OCI-LY7 (cell line): ENCODE results near the gene PPA1. TPM values are rescaled to one million over a fixed set of nuclear protein-coding genes. Genes with fewer than 3 reads are reported as not detected.
"Not testable (repeated sequence)": the region's sequence is repeated elsewhere in the genome, so short reads cannot be mapped to it uniquely, and the experiment has no call there.

Source experiments
- BruUV-seq: library from RNA; stranded (reverse); fragments of 400-500 nt; replicated peaks from 2 replicates; lab custom pipeline; 2021; lab: Mats Ljungman, UMichigan
- CTCF ChIA-PET: fragments of 300-600 bp; sonication (Branson Sonifier 250); formaldehyde crosslinking; loops from one replicate; lab custom pipeline; 2022; ENCODE audit warnings: antibody characterized with exemption; ENCODE audit not compliant: unreplicated experiment; lab: Charles Lee
- POLR2A ChIA-PET: fragments of 300-600 bp; sonication (Branson Sonifier 250); formaldehyde crosslinking; loops from one replicate; lab custom pipeline; 2022; ENCODE audit warnings: antibody characterized with exemption; lab: Charles Lee
- DNase-seq: peaks from one replicate; pipeline ENCODE4 v3.0.0-alpha.2; 2015; ENCODE audit warnings: low spot score
- H2AFZ ChIP-seq: fragments of 200-600 bp; sonication (generic), shearing (Covaris generic); 2 replicates; pipeline ENCODE4 v1.6.1; 2014; ENCODE audit warnings: mild to moderate bottlenecking, antibody characterized with exemption, low read length, moderate library complexity
- H3K27ac ChIP-seq: fragments of 200-600 bp; sonication (generic); 2 replicates; pipeline ENCODE4 v1.5.1; 2014; ENCODE audit warnings: mixed run types, low read depth, mild to moderate bottlenecking, moderate library complexity, low read length, inconsistent platforms; ENCODE audit not compliant: poor library complexity, severe bottlenecking
- H3K36me3 ChIP-seq: fragments of 200-600 bp; sonication (generic); 2 replicates; pipeline ENCODE4 v1.6.1; 2014; ENCODE audit warnings: mild to moderate bottlenecking, antibody characterized with exemption, low read length, moderate library complexity, mixed read lengths; ENCODE audit not compliant: insufficient read depth
- H3K4me1 ChIP-seq: fragments of 200-600 bp; sonication (generic); 2 replicates; pipeline ENCODE4 v1.5.1; 2014; ENCODE audit warnings: mild to moderate bottlenecking, low read length; ENCODE audit not compliant: insufficient read depth, poor library complexity, severe bottlenecking
- H3K4me2 ChIP-seq: fragments of 200-600 bp; sonication (generic); 2 replicates; pipeline ENCODE4 v1.6.1; 2014; ENCODE audit warnings: mild to moderate bottlenecking, low read length
- H3K4me3 ChIP-seq: fragments of 200-600 bp; sonication (generic); 2 replicates; pipeline ENCODE4 v1.5.1; 2014; ENCODE audit warnings: mild to moderate bottlenecking, low read depth, low read length; ENCODE audit not compliant: poor library complexity, severe bottlenecking
- H3K79me2 ChIP-seq: fragments of 200-600 bp; sonication (generic); 2 replicates; pipeline ENCODE4 v1.6.1; 2016; ENCODE audit warnings: low read depth, mild to moderate bottlenecking, low read length, moderate library complexity, mixed read lengths; ENCODE audit not compliant: insufficient read depth
- H3K9me2 ChIP-seq: fragments of 200-600 bp; sonication (generic); 2 replicates; pipeline ENCODE4 v1.6.1; 2016; ENCODE audit warnings: mild to moderate bottlenecking, low read length, mixed read lengths; ENCODE audit not compliant: insufficient read depth
- H3K9me3 ChIP-seq: fragments of 200-600 bp; sonication (generic); 2 replicates; pipeline ENCODE4 v1.6.1; 2014; ENCODE audit warnings: mild to moderate bottlenecking, mixed run types, low read length, mixed read lengths
- H4K20me1 ChIP-seq: fragments of 200-600 bp; sonication (generic); 2 replicates; pipeline ENCODE4 v1.6.1; 2014; ENCODE audit warnings: mild to moderate bottlenecking, antibody characterized with exemption, low read length, moderate library complexity, mixed read lengths; ENCODE audit not compliant: insufficient read depth
- EZH2phosphoT487 ChIP-seq: fragments of 200-600 bp; sonication (generic); IDR thresholded peaks from 2 replicates; pipeline ENCODE4 v1.6.1; 2018; ENCODE audit warnings: low read depth, borderline replicate concordance, mild to moderate bottlenecking, mixed run types, antibody characterized with exemption, low read length, moderate library complexity, mixed read lengths
- intact Hi-C: fragments of 100-400 bp; cut with micrococcal nuclease; formaldehyde crosslinking; loops from one replicate; pipeline ENCODE4 v1.10.0; 2022; ENCODE audit not compliant: unreplicated experiment
- total RNA-seq, 2 experiments: library from RNA; depleted of rRNA in 1 of 2; stranded (reverse); fragments of >200 nt in 1 of 2; shearing (Covaris generic) in 1 of 2; gene quantifications; 2 replicates each; pipeline ENCODE4 v1.2.3, GENCODE V29; 2014 to 2022
- TF ChIP-seq, protein P1 (sequence below): fragments of 200-600 bp; sonication (generic); conservative IDR thresholded peaks from 2 replicates; pipeline ENCODE4 v1.5.1; 2014; ENCODE audit warnings: mild to moderate bottlenecking, antibody characterized with exemption, low read length, moderate library complexity, mixed read lengths

PPA1 gene
- total RNA-seq, 2 experiments from 2014 or later = 215 to 223 TPM

DNA sequence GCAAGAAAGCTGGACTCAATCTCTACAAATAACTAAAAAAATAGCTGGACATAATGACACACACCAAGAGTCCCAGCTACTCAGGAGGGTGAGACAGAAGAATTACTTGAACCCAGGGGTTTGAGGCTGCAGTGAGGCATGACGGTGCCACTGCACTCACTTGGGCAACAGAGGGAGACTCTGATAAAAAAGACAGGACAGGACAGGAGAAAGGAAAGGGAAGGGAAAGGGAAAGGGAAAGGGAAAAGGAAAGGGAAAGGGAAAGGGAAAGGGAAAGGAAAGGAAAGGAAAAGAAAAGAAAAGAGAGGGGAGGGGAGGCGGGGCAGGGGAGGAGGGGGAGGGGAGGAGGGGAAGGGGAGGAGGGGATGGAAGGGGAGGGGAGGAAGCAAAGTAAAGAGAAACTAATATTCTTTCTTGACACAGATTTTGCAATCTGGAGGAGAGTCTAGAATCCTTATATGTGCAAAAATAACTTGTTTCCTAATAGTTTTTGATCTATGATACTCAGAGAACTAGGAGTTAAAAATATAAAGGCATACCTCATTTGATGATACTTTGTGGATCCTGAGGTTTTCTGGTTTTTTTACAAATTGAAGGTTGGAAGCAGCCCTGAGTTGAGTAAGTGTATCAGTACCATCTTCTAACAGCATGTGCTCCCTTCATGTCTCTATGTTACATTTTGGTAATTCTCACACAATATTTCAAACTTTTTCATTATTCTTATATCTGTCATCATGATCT lies 70.9 kb downstream of the PPA1 start:
- Histone ChIP-seq H3K4me3 (no peak overlapping the region), H2AFZ (no peak overlapping the region), H3K9me3 (no peaks in the 10 kb centered on the region), H4K20me1 (0 out of 2 replicates have a peak, but pooled peaks cover 22% of the 10 kb centered on the region), H3K36me3 (peaks cover 95% of the 10 kb centered on the region), H3K27ac (no peak overlapping the region), H3K79me2 (peaks cover 75% of the 10 kb centered on the region), H3K4me1 (peaks cover 21% of the 10 kb centered on the region), H3K4me2 (no peak overlapping the region), H3K9me2 (no peaks in the 10 kb centered on the region)
- no peak for DNase-seq
- POLR2A ChIA-PET = interaction anchor here (0.8 to 2.1 kb wide), 3 partner anchors 8 to 11 kb away, joined by 3 to 6 read pairs (median 4); partner anchors contain the start of gene SAR1A
- intact Hi-C loops = no loop called here
- CTCF ChIA-PET = no interaction called here
- TF ChIP-seq, protein P1, sequence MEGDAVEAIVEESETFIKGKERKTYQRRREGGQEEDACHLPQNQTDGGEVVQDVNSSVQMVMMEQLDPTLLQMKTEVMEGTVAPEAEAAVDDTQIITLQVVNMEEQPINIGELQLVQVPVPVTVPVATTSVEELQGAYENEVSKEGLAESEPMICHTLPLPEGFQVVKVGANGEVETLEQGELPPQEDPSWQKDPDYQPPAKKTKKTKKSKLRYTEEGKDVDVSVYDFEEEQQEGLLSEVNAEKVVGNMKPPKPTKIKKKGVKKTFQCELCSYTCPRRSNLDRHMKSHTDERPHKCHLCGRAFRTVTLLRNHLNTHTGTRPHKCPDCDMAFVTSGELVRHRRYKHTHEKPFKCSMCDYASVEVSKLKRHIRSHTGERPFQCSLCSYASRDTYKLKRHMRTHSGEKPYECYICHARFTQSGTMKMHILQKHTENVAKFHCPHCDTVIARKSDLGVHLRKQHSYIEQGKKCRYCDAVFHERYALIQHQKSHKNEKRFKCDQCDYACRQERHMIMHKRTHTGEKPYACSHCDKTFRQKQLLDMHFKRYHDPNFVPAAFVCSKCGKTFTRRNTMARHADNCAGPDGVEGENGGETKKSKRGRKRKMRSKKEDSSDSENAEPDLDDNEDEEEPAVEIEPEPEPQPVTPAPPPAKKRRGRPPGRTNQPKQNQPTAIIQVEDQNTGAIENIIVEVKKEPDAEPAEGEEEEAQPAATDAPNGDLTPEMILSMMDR = no peak
- no peak for TF ChIP-seq EZH2phosphoT487
- no TSS peak for BruUV-seq

DNA sequence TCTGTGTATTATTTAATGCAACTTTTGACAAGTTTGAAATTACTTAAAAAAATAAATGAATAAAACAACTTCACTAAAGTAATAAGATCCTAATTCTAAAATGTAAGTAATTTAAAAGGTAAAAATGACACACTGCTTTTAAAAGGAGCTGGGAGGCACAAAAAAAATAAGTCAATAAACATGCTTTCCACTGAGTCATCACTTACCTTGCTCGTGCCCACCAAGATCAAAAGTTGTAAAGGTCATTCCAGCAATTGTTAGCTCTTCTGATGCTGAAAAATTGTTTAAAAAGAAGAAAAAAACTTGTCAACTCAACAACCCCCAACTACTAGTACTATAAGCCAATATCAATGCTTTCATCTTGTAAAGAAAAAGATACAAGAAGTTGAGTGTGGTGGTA lies 72.4 kb downstream of the PPA1 start:
- no peak for TF ChIP-seq EZH2phosphoT487
- TF ChIP-seq, protein P1 = no peak
- Histone ChIP-seq H3K79me2 (peaks cover 59% of the 10 kb centered on the region), H3K4me2 (no peak overlapping the region), H4K20me1 (0 out of 2 replicates have a peak, but pooled peaks cover 13% of the 10 kb centered on the region), H3K27ac (no peak overlapping the region), H3K9me2 (no peaks in the 10 kb centered on the region), H3K36me3 (peaks cover 95% of the 10 kb centered on the region), H3K4me3 (no peak overlapping the region), H3K9me3 (no peaks in the 10 kb centered on the region), H2AFZ (no peak overlapping the region), H3K4me1 (peaks cover 18% of the 10 kb centered on the region)
- POLR2A ChIA-PET = interaction anchor here (0.7 to 2.1 kb wide), 3 partner anchors 8 to 15 kb away, joined by 3 to 6 read pairs (median 5); partner anchors contain the start of genes SAR1A and TYSND1
- BruUV-seq = no TSS peak
- no peak for DNase-seq
- intact Hi-C loops = no loop called here
- CTCF ChIA-PET = no interaction called here

DNA sequence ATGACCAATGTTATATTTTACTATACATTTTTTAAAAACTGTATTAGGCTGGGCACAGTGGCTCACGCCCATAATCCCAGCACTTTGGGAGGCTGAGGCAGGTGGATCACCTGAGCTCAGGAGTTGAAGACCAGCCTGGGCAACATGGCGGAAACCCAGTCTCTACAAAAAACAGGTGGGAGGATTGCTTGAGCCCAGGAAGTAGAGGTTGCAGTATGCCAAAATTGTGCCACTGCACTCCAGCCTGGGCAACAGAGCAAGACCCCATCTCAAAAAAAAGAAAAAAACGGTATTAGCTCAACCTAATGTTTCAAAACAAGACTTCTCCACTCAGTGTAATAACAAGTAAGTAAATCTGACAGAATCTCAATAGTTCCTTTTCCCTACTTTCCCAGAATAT lies 73.9 kb downstream of the PPA1 start:
- CTCF ChIA-PET, H3K27ac ChIP-seq, DNase-seq, BruUV-seq, H2AFZ ChIP-seq, intact Hi-C loops, H3K4me2 ChIP-seq, H3K4me3 ChIP-seq, H3K9me2 ChIP-seq, H3K9me3 ChIP-seq: not testable (repeated sequence)
- POLR2A ChIA-PET = interaction anchor here (0.7 kb wide), 1 partner anchor 15 kb away, joined by 3 read pairs; no protein-coding TSS in a partner anchor
- H4K20me1 ChIP-seq = 0 out of 2 replicates have a peak, but pooled peaks cover 12% of the 10 kb centered on the region
- H3K79me2 ChIP-seq = peaks cover 45% of the 10 kb centered on the region
- H3K4me1 ChIP-seq = peaks cover 14% of the 10 kb centered on the region
- peaks cover 96% of the 10 kb centered on the region for H3K36me3 ChIP-seq
